GM23338 (cell line): ENCODE data around the gene TPO. TPM values are rescaled to one million over a fixed set of nuclear protein-coding genes. Genes with fewer than 3 reads are reported as not detected.
"Not testable (repeated sequence)": the region's sequence is repeated elsewhere in the genome, so short reads cannot be mapped to it uniquely, and the experiment has no call there.

ENCODE experiments used
- ATAC-seq: fragments of 200-7000 bp; cut with Tn5 transposase; 3 replicates; pipeline ENCODE4 v1.9.1; 2020
- DNase-seq: peaks from one replicate; pipeline ENCODE4 v3.0.0-alpha.2; 2015; ENCODE audit warnings: low spot score
- H2AFZ ChIP-seq: fragments of 200-600 bp; sonication (generic); 2 replicates; pipeline ENCODE4 v1.8.0; 2016; ENCODE audit warnings: antibody characterized with exemption, mild to moderate bottlenecking, moderate library complexity
- H3F3A ChIP-seq: fragments of 200-600 bp; sonication (generic); replicated peaks from 2 replicates; pipeline ENCODE4 v1.8.0; 2017; ENCODE audit warnings: antibody characterized with exemption, mixed run types, low read depth
- H3K27ac ChIP-seq: fragments of 200-600 bp; sonication (generic); 2 replicates; pipeline ENCODE4 v1.6.1; 2016; ENCODE audit warnings: low read depth
- H3K27me3 ChIP-seq: fragments of 200-600 bp; sonication (generic); 2 replicates; pipeline ENCODE4 v1.8.0; 2016; ENCODE audit warnings: mild to moderate bottlenecking, mixed run types, moderate library complexity; ENCODE audit not compliant: insufficient read depth
- H3K36me3 ChIP-seq: fragments of 200-600 bp; sonication (generic); 2 replicates; pipeline ENCODE4 v1.8.0; 2016; ENCODE audit warnings: mild to moderate bottlenecking; ENCODE audit not compliant: insufficient read depth
- H3K4me1 ChIP-seq: fragments of 200-600 bp; sonication (generic); 2 replicates; pipeline ENCODE4 v1.8.0; 2016; ENCODE audit warnings: mild to moderate bottlenecking, moderate library complexity; ENCODE audit not compliant: insufficient read depth
- H3K4me2 ChIP-seq: fragments of 200-600 bp; sonication (generic); 2 replicates; pipeline ENCODE4 v1.7.1; 2017; ENCODE audit warnings: mixed run types
- H3K4me3 ChIP-seq: fragments of 200-600 bp; sonication (generic); 2 replicates; pipeline ENCODE4 v1.6.1; 2016; ENCODE audit warnings: mixed run types
- H3K79me2 ChIP-seq: fragments of 200-600 bp; sonication (generic); replicated peaks from 2 replicates; pipeline ENCODE4 v1.8.0; 2017; ENCODE audit warnings: mild to moderate bottlenecking; ENCODE audit not compliant: insufficient read depth
- H3K9me2 ChIP-seq: fragments of 200-600 bp; sonication (generic); 2 replicates; pipeline ENCODE4 v1.8.0; 2017; ENCODE audit not compliant: insufficient read depth
- H4K20me1 ChIP-seq: fragments of 200-600 bp; sonication (generic); replicated peaks from 2 replicates; pipeline ENCODE4 v1.8.0; 2017; ENCODE audit warnings: mild to moderate bottlenecking; ENCODE audit not compliant: insufficient read depth
- H3K27ac Mint-ChIP-seq: 2 replicates; pipeline ENCODE4 v1.8.0; 2020; ENCODE audit warnings: inconsistent platforms, mild to moderate bottlenecking, moderate library complexity, mixed read lengths
- H3K27me3 Mint-ChIP-seq: 3 replicates; pipeline ENCODE4 v1.8.0; 2022; ENCODE audit warnings: low read depth, mild to moderate bottlenecking, moderate library complexity, mixed read lengths, inconsistent platforms; ENCODE audit not compliant: insufficient read depth, poor library complexity
- H3K36me3 Mint-ChIP-seq: 3 replicates; pipeline ENCODE4 v1.8.0; 2021; ENCODE audit warnings: low read depth, mild to moderate bottlenecking, inconsistent platforms, moderate library complexity, mixed read lengths
- H3K4me1 Mint-ChIP-seq: 3 replicates; pipeline ENCODE4 v1.8.0; 2020; ENCODE audit warnings: mild to moderate bottlenecking, inconsistent platforms, mixed read lengths
- H3K4me3 Mint-ChIP-seq: 3 replicates; pipeline ENCODE4 v1.8.0; 2021; ENCODE audit warnings: moderate library complexity, mild to moderate bottlenecking, inconsistent platforms, mixed read lengths
- H3K9me3 Mint-ChIP-seq: 3 replicates; pipeline ENCODE4 v1.8.0; 2020; ENCODE audit warnings: moderate library complexity, mild to moderate bottlenecking, inconsistent platforms, mixed read lengths
- CREB1 ChIP-seq: fragments of 250-450 bp; sonication (Bioruptor Pico); IDR thresholded peaks from 2 replicates; pipeline ENCODE4 v1.5.0; 2020; ENCODE audit warnings: low read depth, mild to moderate bottlenecking, moderate library complexity
- ETS1 ChIP-seq: IDR thresholded peaks from 2 replicates; pipeline ENCODE4 v1.6.1; 2016; ENCODE audit warnings: antibody characterized with exemption
- EZH2 ChIP-seq: fragments of 200-600 bp; sonication (generic); IDR thresholded peaks from one replicate; pipeline ENCODE4 v1.8.0; 2017; ENCODE audit warnings: antibody characterized with exemption, mild to moderate bottlenecking, low read depth; ENCODE audit not compliant: unreplicated experiment
- EZH2phosphoT487 ChIP-seq: fragments of 200-600 bp; sonication (generic); IDR thresholded peaks from one replicate; pipeline ENCODE4 v1.8.1; 2018; ENCODE audit warnings: antibody characterized with exemption; ENCODE audit not compliant: unreplicated experiment
- JUNB ChIP-seq: IDR thresholded peaks from one replicate; pipeline ENCODE4 v1.6.1; 2016; ENCODE audit warnings: antibody characterized with exemption; ENCODE audit not compliant: unreplicated experiment
- POLR2AphosphoS5 ChIP-seq: IDR thresholded peaks from 2 replicates; pipeline ENCODE4 v1.6.1; 2016; ENCODE audit warnings: antibody characterized with exemption, low read depth
- STAT1 ChIP-seq: IDR thresholded peaks from one replicate; pipeline ENCODE4 v1.6.1; 2016; ENCODE audit warnings: antibody characterized with exemption; ENCODE audit not compliant: unreplicated experiment
- ZNF114 ChIP-seq: fragments of 250-450 bp; sonication (Bioruptor Pico); IDR thresholded peaks from 2 replicates; pipeline ENCODE4 v1.5.0; 2020; ENCODE audit warnings: mild to moderate bottlenecking, moderate library complexity
- ZNF331 ChIP-seq: fragments of 250-450 bp; sonication (Bioruptor Pico); IDR thresholded peaks from 2 replicates; pipeline ENCODE4 v1.5.0; 2020; ENCODE audit warnings: low read depth, mild to moderate bottlenecking, moderate library complexity
- polyA plus RNA-seq: library from polyadenylated mRNA; unstranded; fragments of >200 nt; fragmentation: Nextera tagmentation; extraction: Ambion mirVana; gene quantifications from 2 replicates; pipeline ENCODE4 v1.2.1, GENCODE V29; 2016
- total RNA-seq: library from RNA; depleted of rRNA; stranded (reverse); fragments of >200 nt; shearing (Covaris generic); gene quantifications from 2 replicates; pipeline ENCODE4 v1.2.3, GENCODE V29; 2014
- TF ChIP-seq, protein P1 (sequence below), 2 experiments: fragments of 200-600 bp in 1 of 2; sonication (generic) in 1 of 2; conservative IDR thresholded peaks; 2 replicates each; pipeline versions ENCODE4 v1.5.1 to v1.6.1; 2016 to 2017; ENCODE audit warnings: antibody characterized with exemption in 2 of 2, low read depth in 2 of 2, mild to moderate bottlenecking in 2 of 2, moderate library complexity in 1 of 2
- TF ChIP-seq, protein P2 (sequence below): IDR thresholded peaks from one replicate; pipeline ENCODE4 v1.6.1; 2018; ENCODE audit warnings: antibody characterized with exemption; ENCODE audit not compliant: unreplicated experiment

Gene TPO
- total and polyA plus RNA-seq, 2 experiments from 2014 or later, result 0.74 TPM; not detected in 1

- no peak overlapping the region for H3K4me3 ChIP-seq
- no peak overlapping the region for H3K27ac Mint-ChIP-seq
- no peak overlapping the region for H3K4me2 ChIP-seq
- no peak for ATAC-seq
- no peaks in the 10 kb centered on the region for H3F3A ChIP-seq
- no peak overlapping the region for H2AFZ ChIP-seq
- H3K9me3 Mint-ChIP-seq, result no peaks in the 10 kb centered on the region; the same call in 1 of the 3 replicates
- H3K27me3 Mint-ChIP-seq, result no peaks in the 10 kb centered on the region
- H3K79me2 ChIP-seq, result no peaks in the 10 kb centered on the region
- peaks cover 12% of the 10 kb centered on the region for H3K4me1 Mint-ChIP-seq
- no peaks in the 10 kb centered on the region for H3K27me3 ChIP-seq
- no peak overlapping the region for H3K4me3 Mint-ChIP-seq
- TF ChIP-seq CREB1, result no peak
- TF ChIP-seq POLR2AphosphoS5, result no peak
- TF ChIP-seq EZH2phosphoT487, result no peak
- H3K36me3 Mint-ChIP-seq, result peaks cover 4% of the 10 kb centered on the region
- no peak for DNase-seq
- H3K9me2 ChIP-seq, result no peaks in the 10 kb centered on the region
- H3K27ac ChIP-seq, result no peak overlapping the region
- H3K4me1 ChIP-seq, result no peaks in the 10 kb centered on the region
- no peaks in the 10 kb centered on the region for H3K36me3 ChIP-seq
- no peaks in the 10 kb centered on the region; the same call in 1 of the 2 replicates for H4K20me1 ChIP-seq
These were observed 164.6 kb downstream of the TPO start for GRCh38 chr2:1577846-1578245.

DNA sequence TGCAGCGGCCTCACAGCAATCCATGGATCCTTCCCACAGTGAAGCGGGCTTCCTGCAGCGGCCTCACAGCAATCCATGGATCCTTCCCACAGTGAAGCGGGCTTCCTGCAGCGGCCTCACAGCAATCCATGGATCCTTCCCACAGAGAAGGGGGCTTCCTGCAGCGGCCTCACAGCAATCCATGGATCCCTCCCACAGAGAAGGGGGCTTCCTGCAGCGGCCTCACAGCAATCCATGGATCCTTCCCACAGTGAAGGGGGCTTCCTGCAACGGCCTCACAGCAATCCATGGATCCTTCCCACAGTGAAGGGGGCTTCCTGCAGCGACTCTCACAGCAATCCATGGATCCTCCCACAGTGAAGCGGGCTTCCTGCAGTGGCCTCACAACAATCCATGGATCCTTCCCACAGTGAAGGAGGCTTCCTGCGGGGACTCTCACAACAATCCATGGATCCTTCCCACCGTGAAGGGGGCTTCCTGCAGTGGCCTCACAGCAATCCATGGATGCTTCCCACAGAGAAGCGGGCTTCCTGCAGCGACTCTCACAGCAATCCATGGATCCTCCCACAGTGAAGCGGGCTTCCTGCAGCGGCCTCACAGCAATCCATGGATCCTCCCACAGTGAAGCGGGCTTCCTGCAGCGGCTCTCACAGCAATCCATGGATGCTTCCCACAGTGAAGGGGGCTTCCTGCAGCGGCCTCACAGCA is 168.1 kb downstream of the TPO start:
- H3K4me1 ChIP-seq, H3K4me3 ChIP-seq, H3K9me2 ChIP-seq, H3K27ac Mint-ChIP-seq, H3K9me3 Mint-ChIP-seq, H3K36me3 ChIP-seq, H3K79me2 ChIP-seq, ATAC-seq, H3K36me3 Mint-ChIP-seq, DNase-seq, H3K4me3 Mint-ChIP-seq, H3K27me3 Mint-ChIP-seq, H3K4me2 ChIP-seq, H3F3A ChIP-seq, H3K27me3 ChIP-seq, H2AFZ ChIP-seq, H4K20me1 ChIP-seq, H3K27ac ChIP-seq: not testable (repeated sequence)
- peaks cover 14% of the 10 kb centered on the region for H3K4me1 Mint-ChIP-seq

- peaks cover 5% of the 10 kb centered on the region for H3K27me3 Mint-ChIP-seq
These were observed 168.8 kb downstream of the TPO start for GRCh38 chr2:1581965-1582625.

More at GRCh38 chr2:1581965-1582625, 168.8 kb downstream of the TPO start:
- DNase-seq (no peak), ATAC-seq (no peak)
- TF ChIP-seq ZNF114, result no peak
- no peak for TF ChIP-seq POLR2AphosphoS5
- TF ChIP-seq EZH2phosphoT487, result no peak
- TF ChIP-seq ETS1, result no peak
- no peak for TF ChIP-seq STAT1
- no peak for TF ChIP-seq ZNF331 (CRISPR knock-in tag)
- TF ChIP-seq JUNB, result no peak
- no peak for TF ChIP-seq EZH2
- TF ChIP-seq, protein P1, sequence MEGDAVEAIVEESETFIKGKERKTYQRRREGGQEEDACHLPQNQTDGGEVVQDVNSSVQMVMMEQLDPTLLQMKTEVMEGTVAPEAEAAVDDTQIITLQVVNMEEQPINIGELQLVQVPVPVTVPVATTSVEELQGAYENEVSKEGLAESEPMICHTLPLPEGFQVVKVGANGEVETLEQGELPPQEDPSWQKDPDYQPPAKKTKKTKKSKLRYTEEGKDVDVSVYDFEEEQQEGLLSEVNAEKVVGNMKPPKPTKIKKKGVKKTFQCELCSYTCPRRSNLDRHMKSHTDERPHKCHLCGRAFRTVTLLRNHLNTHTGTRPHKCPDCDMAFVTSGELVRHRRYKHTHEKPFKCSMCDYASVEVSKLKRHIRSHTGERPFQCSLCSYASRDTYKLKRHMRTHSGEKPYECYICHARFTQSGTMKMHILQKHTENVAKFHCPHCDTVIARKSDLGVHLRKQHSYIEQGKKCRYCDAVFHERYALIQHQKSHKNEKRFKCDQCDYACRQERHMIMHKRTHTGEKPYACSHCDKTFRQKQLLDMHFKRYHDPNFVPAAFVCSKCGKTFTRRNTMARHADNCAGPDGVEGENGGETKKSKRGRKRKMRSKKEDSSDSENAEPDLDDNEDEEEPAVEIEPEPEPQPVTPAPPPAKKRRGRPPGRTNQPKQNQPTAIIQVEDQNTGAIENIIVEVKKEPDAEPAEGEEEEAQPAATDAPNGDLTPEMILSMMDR (conservative IDR thresholded peaks at IDR 0.05; ENCODE audit: low read depth in 2 of 2), result no peak
- TF ChIP-seq CREB1, result no peak
- TF ChIP-seq, protein P2, sequence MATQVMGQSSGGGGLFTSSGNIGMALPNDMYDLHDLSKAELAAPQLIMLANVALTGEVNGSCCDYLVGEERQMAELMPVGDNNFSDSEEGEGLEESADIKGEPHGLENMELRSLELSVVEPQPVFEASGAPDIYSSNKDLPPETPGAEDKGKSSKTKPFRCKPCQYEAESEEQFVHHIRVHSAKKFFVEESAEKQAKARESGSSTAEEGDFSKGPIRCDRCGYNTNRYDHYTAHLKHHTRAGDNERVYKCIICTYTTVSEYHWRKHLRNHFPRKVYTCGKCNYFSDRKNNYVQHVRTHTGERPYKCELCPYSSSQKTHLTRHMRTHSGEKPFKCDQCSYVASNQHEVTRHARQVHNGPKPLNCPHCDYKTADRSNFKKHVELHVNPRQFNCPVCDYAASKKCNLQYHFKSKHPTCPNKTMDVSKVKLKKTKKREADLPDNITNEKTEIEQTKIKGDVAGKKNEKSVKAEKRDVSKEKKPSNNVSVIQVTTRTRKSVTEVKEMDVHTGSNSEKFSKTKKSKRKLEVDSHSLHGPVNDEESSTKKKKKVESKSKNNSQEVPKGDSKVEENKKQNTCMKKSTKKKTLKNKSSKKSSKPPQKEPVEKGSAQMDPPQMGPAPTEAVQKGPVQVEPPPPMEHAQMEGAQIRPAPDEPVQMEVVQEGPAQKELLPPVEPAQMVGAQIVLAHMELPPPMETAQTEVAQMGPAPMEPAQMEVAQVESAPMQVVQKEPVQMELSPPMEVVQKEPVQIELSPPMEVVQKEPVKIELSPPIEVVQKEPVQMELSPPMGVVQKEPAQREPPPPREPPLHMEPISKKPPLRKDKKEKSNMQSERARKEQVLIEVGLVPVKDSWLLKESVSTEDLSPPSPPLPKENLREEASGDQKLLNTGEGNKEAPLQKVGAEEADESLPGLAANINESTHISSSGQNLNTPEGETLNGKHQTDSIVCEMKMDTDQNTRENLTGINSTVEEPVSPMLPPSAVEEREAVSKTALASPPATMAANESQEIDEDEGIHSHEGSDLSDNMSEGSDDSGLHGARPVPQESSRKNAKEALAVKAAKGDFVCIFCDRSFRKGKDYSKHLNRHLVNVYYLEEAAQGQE, result no peak
- no peaks in the 10 kb centered on the region for H3K27me3 ChIP-seq
- Mint-ChIP-seq H3K4me1 (peaks cover 14% of the 10 kb centered on the region), H3K36me3 (peaks cover 4% of the 10 kb centered on the region), H3K27ac (peak overlapping the region; percentile 3; the same call in 1 of the 2 replicates), H3K4me3 (no peak overlapping the region; the same call in 2 of the 3 replicates), H3K9me3 (no peaks in the 10 kb centered on the region; the same call in 1 of the 3 replicates)
- H3K4me3 ChIP-seq, result no peak overlapping the region
- H3K4me2 ChIP-seq, result no peak overlapping the region
- no peak overlapping the region for H2AFZ ChIP-seq
- no peaks in the 10 kb centered on the region for H3K79me2 ChIP-seq
- no peaks in the 10 kb centered on the region for H3K9me2 ChIP-seq
- H3K27ac ChIP-seq, result no peak overlapping the region
- H3K36me3 ChIP-seq, result no peaks in the 10 kb centered on the region
- no peaks in the 10 kb centered on the region for H3K4me1 ChIP-seq
- no peaks in the 10 kb centered on the region for H3F3A ChIP-seq
- no peaks in the 10 kb centered on the region; the same call in 1 of the 2 replicates for H4K20me1 ChIP-seq
